GM18520 (cell line): ENCODE results near the gene CAVIN2.
A peak's percentile ranks its signal among the peaks of the same experiment; 100 is the strongest.
"Not testable (repeated sequence)": the region's sequence is repeated elsewhere in the genome, so short reads cannot be mapped to it uniquely, and the experiment has no call there.

ENCODE experiments used
- ATAC-seq: cut with Tn5 transposase; IDR thresholded peaks from one replicate; pipeline ENCODE4 v1.9.1; 2021; ENCODE audit not compliant: unreplicated experiment

The CAVIN2 gene

GRCh38 chr2:191800874-191801273 lies 46.0 kb downstream of the CAVIN2 start:
- ATAC-seq: no peak

GRCh38 chr2:191799526-191799925 lies 47.4 kb downstream of the CAVIN2 start:
- ATAC-seq: no peak

- no peak for ATAC-seq
These were observed 48.7 kb downstream of the CAVIN2 start for GRCh38 chr2:191797942-191798876.

GRCh38 chr2:191797500-191797899 lies 49.4 kb downstream of the CAVIN2 start:
- no peak for ATAC-seq

GRCh38 chr2:191795715-191796114 lies 51.2 kb downstream of the CAVIN2 start:
- ATAC-seq: no peak

- no peak for ATAC-seq
These were observed 54.8 kb downstream of the CAVIN2 start for GRCh38 chr2:191791953-191792560.

- ATAC-seq: no peak
These were observed 56.2 kb downstream of the CAVIN2 start for GRCh38 chr2:191790737-191791136.

GRCh38 chr2:191789796-191790195 lies 57.1 kb downstream of the CAVIN2 start:
- peak; percentile 47 for ATAC-seq

- ATAC-seq: no peak
These were observed 60.2 kb downstream of the CAVIN2 start for GRCh38 chr2:191786694-191787093.

- not testable (repeated sequence) for ATAC-seq
These were observed 61.2 kb downstream of the CAVIN2 start for GRCh38 chr2:191785651-191786050.
